Parathyroid adenoma (tissue), 2 donors: Measurements from ENCODE around the gene EBP.

Source experiments
- H2AFZ ChIP-seq: fragments of 300-600 bp; sonication (generic); one replicate; pipeline ENCODE4 v1.7.0; 2017; ENCODE audit warnings: antibody characterized with exemption, mild to moderate bottlenecking
- H3K27ac ChIP-seq: fragments of 300-600 bp; sonication (generic); one replicate; pipeline ENCODE4 v1.7.0; 2017
- H3K27me3 ChIP-seq: fragments of 300-600 bp; sonication (generic); one replicate; pipeline ENCODE4 v1.7.0; 2017; ENCODE audit warnings: low read length; ENCODE audit not compliant: control insufficient read depth, insufficient read depth
- H3K36me3 ChIP-seq: fragments of 300-600 bp; sonication (generic); one replicate; pipeline ENCODE4 v1.7.0; 2017; ENCODE audit warnings: low read length; ENCODE audit not compliant: control insufficient read depth, insufficient read depth
- H3K4me1 ChIP-seq: fragments of 300-600 bp; sonication (generic); one replicate; pipeline ENCODE4 v1.7.0; 2017; ENCODE audit warnings: control low read depth
- H3K4me2 ChIP-seq: fragments of 300-600 bp; sonication (generic); one replicate; pipeline ENCODE4 v1.7.0; 2017; ENCODE audit warnings: low read length
- H3K4me3 ChIP-seq: fragments of 300-600 bp; sonication (generic); one replicate; pipeline ENCODE4 v1.7.0; 2017; ENCODE audit warnings: low read depth, low read length
- H3K79me2 ChIP-seq: fragments of 300-600 bp; sonication (generic); one replicate; pipeline ENCODE4 v1.7.0; 2017; ENCODE audit warnings: control low read depth
- H3K9ac ChIP-seq: fragments of 300-600 bp; sonication (generic); one replicate; pipeline ENCODE4 v1.7.0; 2017; ENCODE audit warnings: mild to moderate bottlenecking
- H3K9me3 ChIP-seq: fragments of 300-600 bp; sonication (generic); one replicate; pipeline ENCODE4 v1.7.0; 2017; ENCODE audit warnings: low read length; ENCODE audit not compliant: control insufficient read depth
- TF ChIP-seq, protein P1 (sequence below): fragments of 300-600 bp; sonication (generic); IDR thresholded peaks from one replicate; pipeline ENCODE4 v1.7.0; 2017; ENCODE audit warnings: antibody characterized with exemption, mild to moderate bottlenecking
- donor health status: primary hyperparathyroidism.

Gene EBP

DNA sequence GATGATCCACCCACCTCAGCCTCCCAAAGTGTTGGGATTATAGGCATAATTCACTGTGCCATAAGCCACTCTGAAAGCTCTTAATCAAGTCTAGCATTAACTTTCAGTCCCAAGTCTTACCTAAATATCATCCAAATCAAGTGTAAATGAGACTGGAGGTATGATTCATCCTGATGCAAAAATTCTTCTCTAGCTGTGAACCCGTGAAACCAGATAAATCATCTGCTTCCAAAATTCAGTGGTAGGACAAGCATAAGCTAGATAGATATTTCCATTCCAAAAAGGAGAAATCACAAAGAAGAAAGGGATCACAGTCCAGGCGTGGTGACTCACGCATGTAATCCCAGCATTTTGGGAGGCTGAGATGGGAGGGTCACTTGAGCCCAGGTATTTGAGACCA lies 9.1 kb downstream of the EBP start:
- H3K79me2 ChIP-seq = no peaks in the 10 kb centered on the region
- no peaks in the 10 kb centered on the region for H3K36me3 ChIP-seq
- no peaks in the 10 kb centered on the region for H3K27me3 ChIP-seq
- no peak overlapping the region for H3K4me2 ChIP-seq
- H3K4me3 ChIP-seq = no peak overlapping the region
- H2AFZ ChIP-seq = no peak overlapping the region
- H3K9ac ChIP-seq = no peak overlapping the region
- no peaks in the 10 kb centered on the region for H3K9me3 ChIP-seq
- H3K27ac ChIP-seq = no peak overlapping the region
- no peaks in the 10 kb centered on the region for H3K4me1 ChIP-seq
- TF ChIP-seq, protein P1, sequence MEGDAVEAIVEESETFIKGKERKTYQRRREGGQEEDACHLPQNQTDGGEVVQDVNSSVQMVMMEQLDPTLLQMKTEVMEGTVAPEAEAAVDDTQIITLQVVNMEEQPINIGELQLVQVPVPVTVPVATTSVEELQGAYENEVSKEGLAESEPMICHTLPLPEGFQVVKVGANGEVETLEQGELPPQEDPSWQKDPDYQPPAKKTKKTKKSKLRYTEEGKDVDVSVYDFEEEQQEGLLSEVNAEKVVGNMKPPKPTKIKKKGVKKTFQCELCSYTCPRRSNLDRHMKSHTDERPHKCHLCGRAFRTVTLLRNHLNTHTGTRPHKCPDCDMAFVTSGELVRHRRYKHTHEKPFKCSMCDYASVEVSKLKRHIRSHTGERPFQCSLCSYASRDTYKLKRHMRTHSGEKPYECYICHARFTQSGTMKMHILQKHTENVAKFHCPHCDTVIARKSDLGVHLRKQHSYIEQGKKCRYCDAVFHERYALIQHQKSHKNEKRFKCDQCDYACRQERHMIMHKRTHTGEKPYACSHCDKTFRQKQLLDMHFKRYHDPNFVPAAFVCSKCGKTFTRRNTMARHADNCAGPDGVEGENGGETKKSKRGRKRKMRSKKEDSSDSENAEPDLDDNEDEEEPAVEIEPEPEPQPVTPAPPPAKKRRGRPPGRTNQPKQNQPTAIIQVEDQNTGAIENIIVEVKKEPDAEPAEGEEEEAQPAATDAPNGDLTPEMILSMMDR = no peak

DNA sequence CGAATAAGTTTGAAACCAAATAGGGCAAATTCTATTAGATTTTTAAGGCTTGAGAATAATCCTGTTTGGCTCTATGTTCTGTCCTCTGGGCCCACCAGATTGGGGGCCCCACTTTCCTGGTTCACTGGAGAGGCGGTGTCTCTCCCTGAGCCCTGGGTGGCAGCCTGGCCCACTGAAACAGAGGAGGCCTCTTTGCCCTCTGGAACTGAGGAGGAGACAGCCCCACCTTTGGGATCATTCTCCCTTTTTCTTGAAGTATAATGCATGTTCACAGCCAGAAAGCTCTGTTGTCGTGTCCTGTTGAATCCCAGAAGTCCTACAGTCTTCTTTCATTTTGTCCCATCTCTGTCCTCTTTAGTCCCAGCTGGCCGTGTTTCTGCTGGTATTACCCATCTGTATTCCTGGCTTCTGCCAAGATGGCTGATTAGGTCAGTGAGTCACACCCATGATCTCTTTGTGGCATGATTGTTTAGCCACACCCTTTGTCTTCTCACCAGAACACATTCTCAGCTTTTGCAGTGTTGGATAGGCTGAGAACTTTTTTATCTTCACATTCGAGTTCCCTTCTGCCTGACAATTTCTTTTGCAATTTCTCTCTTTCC lies 9.9 kb downstream of the EBP start:
- Histone ChIP-seq H3K9ac (no peak overlapping the region), H2AFZ (no peak overlapping the region), H3K4me1 (no peaks in the 10 kb centered on the region), H3K36me3 (no peaks in the 10 kb centered on the region), H3K4me3 (no peak overlapping the region), H3K4me2 (no peak overlapping the region), H3K27ac (no peak overlapping the region), H3K79me2 (no peaks in the 10 kb centered on the region), H3K27me3 (no peaks in the 10 kb centered on the region), H3K9me3 (no peaks in the 10 kb centered on the region)
- TF ChIP-seq, protein P1 = no peak

DNA sequence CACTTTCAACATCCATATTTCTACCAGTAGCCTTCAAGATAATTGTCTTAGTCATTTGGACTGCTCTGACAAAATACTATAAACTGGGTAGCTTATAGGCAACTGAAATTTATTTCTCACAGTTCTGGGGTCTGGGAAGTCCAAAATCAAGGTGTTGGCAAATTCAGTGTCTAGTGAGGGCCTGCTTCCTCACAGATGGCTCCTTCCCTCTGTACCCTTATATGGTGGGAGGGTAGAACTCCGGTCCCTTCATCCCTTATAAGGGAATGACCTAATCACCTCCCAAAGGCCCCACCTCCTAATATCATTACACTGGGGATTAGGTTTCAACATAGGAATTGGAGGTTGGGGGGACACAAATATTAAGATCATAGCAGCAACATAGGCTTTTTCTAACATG lies 10.6 kb downstream of the EBP start:
- no peaks in the 10 kb centered on the region for H3K4me1 ChIP-seq
- H3K9ac ChIP-seq = no peak overlapping the region
- H3K4me2 ChIP-seq = no peak overlapping the region
- H2AFZ ChIP-seq = no peak overlapping the region
- no peaks in the 10 kb centered on the region for H3K79me2 ChIP-seq
- H3K36me3 ChIP-seq = no peaks in the 10 kb centered on the region
- TF ChIP-seq, protein P1 = no peak
- no peak overlapping the region for H3K27ac ChIP-seq
- H3K27me3 ChIP-seq = no peaks in the 10 kb centered on the region
- no peak overlapping the region for H3K4me3 ChIP-seq
- no peaks in the 10 kb centered on the region for H3K9me3 ChIP-seq

DNA sequence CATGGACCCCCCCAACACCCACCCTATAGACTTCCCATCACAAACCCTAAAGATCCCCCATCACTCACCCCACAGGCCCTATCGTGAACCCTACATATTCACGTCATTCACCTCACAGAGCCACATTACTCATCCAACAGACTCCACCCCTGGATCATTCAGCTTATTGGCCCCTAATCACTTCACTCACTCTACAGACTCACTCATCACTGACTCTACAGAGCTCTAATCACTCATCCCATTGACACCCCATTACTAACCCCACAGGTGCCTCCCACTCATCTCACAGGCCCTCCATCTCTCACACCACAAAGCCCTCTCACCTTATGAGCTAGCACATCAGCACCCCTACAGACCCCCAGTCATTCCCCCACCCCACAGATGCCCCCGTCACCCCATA lies 11.6 kb downstream of the EBP start:
- Histone ChIP-seq H3K9me3 (no peaks in the 10 kb centered on the region), H3K9ac (no peak overlapping the region), H3K27me3 (no peaks in the 10 kb centered on the region), H3K27ac (no peak overlapping the region), H3K4me2 (no peak overlapping the region), H3K4me1 (no peaks in the 10 kb centered on the region), H3K4me3 (no peak overlapping the region), H2AFZ (no peak overlapping the region), H3K79me2 (no peaks in the 10 kb centered on the region), H3K36me3 (no peaks in the 10 kb centered on the region)
- TF ChIP-seq, protein P1 = no peak

DNA sequence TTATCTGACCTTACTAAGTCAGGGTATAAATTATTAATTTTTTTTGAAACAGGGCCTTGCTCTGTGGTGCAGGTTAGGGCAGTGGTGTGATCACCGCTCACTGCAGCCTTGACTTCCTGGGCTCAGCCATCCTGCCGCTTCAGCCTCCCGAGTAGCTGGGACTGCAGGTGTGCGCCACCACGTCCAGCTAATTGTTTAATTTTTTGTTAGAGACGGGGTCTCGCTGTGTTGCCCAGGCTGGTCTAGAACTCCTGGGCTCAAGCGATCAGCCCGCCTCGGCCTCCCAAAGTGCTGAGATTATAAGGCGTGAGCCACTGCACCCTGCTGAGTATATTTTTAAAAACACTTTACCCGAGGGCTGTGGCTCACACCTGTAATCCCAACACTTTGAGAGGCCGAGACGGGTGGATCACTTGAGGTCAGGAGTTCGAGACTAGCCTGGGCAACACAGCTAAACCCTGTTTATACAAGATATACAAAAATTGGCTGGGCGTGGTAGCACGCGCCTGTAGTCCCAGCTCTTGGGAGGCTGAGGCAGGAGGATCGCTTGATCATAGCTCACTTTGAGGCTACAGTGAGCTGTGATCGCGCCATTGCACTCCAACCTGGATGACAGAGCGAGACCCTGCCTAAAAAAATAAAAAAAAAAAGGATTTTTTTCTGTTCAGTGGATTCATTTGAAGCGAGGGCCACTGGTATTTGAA lies 17.2 kb downstream of the EBP start:
- peak overlapping the region; percentile 87 for H3K27ac ChIP-seq
- H3K4me2 ChIP-seq = no peak overlapping the region
- H3K79me2 ChIP-seq = no peaks in the 10 kb centered on the region
- H3K27me3 ChIP-seq = no peaks in the 10 kb centered on the region
- H2AFZ ChIP-seq = peak overlapping the region; percentile 16
- no peak overlapping the region for H3K9ac ChIP-seq
- TF ChIP-seq, protein P1 = no peak
- H3K9me3 ChIP-seq = no peaks in the 10 kb centered on the region
- H3K36me3 ChIP-seq = no peaks in the 10 kb centered on the region
- no peak overlapping the region for H3K4me3 ChIP-seq
- H3K4me1 ChIP-seq = peaks cover 4% of the 10 kb centered on the region
